GM19372 (cell line): ENCODE data around the gene RHOBTB3.
"Not testable (repeated sequence)": the region's sequence is repeated elsewhere in the genome, so short reads cannot be mapped to it uniquely, and the experiment has no call there.

Experiments used
- ATAC-seq: cut with Tn5 transposase; IDR thresholded peaks from one replicate; pipeline ENCODE4 v1.9.1; 2021; ENCODE audit warnings: mild to moderate bottlenecking, low read depth, moderate library complexity; ENCODE audit not compliant: unreplicated experiment

The RHOBTB3 gene

DNA sequence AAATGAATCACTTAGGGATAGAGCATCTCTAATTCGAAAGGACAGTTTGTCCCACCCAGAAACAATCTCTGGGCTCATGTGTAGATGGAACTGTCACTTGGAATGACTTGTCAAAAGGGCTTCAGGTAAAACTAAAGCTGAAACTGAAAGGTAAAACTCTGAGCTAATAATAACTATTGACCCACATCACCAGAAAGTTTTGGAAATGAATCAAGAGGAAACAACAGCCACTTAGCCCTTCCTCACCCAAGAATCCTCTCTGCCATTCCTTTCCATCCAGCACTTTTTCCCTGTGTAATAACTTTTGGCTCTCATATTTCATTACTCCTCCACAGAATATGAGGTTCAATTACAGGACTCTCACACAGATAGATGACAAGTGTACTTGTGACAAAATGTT lies 105.4 kb downstream of the RHOBTB3 start:
- ATAC-seq = no peak

DNA sequence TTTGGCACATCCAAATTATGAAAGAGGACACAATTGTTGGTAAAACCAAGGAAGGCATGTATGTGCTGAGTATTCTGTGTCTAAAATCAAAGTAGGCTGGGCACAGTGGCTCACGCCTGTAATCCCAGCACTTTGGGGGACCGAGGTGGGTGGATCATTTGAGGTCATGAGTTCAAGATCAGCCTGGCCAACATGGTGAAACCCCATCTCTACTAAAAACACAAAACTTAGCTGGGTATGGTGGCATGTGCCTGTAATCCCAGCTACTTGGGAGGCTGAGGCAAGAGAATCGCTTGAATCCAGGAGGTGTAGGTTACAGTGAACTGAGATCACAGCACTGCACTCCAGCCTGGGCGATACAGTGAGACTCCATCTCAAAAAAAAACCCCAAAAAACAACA lies 105.8 kb downstream of the RHOBTB3 start:
- not testable (repeated sequence) for ATAC-seq

DNA sequence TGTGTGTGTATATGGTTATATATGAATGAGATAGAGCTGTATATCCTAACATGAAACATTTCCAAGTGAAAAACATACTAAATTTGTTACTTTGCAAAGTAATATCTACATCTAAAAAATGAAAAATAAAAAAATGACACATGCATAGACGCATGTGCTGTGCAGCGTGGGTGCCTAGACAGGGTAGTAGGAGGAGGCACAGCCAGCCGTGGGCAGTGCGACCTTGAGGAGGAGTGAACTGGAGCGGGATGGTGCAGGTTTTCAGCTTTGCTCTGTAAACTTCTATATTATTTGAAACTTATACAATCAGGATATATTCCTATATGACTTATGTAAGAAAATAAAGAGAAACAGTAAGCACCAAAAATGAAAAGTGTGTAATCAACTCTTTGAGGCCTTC lies 106.4 kb downstream of the RHOBTB3 start:
- no peak for ATAC-seq

DNA sequence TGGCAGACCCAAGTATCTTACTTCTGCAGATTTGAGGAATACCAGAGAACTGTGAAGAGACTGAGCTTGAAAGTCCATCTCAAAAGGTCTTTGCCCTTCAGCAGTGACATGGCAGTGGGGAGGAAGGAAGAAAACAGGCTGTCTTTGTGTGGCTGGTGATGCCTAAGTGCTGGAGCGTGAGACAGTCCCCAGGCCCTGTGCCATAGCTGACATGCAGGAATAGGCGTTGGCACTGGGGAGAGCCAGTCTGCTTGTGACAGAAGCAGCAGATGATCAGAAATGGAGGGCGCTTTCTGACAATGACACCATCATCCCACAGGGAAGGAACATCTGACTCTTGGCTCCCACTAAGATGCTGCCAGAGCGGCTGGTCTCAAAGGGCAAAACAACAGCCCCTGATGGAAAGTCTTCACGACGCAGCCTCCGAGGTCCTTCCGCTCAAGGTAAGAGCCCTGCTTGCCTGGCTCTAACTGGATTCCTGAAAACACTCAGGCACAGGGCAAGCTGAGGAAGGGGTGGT lies 106.9 kb downstream of the RHOBTB3 start:
- ATAC-seq = no peak

DNA sequence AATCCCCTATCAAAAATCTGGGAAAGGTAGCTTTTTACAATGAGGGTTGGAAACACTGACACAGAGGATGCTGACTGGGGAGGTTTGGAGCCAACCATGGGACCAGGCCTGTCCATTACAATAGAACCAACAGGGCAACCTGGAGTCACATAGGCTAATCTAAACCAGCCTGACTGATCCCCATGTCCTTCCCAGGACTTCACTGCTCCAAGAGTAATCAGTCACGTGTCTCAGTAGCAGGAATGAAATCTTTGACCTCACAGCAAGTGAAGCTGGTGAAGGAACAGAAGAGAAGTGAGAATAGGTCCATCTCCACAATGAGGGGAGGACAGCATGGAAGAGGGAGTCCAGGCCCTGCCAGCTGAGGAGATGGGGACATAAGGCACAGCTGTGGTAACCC lies 107.4 kb downstream of the RHOBTB3 start:
- no peak for ATAC-seq

DNA sequence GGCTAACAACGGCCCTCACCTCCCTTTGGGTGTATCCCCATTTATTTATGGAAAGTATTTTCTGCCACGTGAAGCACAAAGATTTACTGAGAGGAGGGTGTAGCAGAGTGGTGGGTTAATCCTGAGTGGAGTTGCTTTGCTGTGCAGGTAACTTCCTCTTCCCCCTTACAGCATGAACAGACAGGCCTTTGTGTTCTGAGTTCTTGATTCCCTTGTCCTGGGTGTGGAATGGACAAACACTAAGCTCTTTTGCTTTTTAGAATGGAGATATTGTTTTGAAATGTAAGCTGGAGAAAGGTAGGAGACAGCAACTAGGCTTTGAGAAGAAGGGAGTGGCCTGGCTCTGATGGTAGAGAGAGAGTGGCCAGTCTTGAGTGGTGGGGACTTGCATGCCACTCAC lies 108.5 kb downstream of the RHOBTB3 start:
- ATAC-seq = no peak

DNA sequence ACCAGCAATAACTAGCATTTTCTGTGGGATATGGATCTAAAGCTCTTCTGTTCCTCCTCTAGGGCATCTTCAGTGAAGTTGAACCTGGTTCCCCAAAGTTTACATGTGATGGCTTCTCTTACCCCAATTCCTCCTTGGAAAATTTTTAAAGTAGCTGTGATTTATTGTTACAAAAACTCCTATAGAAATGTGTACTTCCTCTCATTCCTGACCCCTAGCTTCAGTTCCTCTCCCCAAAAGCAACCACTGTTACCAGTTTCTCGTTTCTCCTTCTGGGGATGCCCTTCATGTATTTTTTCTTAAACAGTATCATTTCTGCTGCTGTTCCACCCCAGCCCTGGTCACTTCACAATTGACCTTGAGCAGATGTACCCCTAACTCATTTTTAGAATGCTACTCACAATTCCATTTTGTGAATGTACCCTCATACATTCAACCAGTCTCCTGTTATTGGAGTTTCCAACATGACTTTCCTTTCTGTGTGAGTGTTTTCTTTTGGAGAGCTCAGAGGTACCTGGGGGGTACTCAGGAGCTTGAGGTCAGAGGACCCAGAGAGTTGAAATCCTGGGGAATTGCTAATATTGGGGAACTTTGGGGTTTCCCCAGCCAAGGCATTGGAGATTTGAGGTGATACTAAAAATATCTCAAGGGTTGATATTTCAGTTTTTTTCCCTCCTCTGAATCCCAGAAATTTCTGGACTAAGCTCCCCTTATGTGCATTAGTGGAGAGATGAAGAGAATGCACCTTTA lies 110.0 kb downstream of the RHOBTB3 start:
- ATAC-seq = no peak

DNA sequence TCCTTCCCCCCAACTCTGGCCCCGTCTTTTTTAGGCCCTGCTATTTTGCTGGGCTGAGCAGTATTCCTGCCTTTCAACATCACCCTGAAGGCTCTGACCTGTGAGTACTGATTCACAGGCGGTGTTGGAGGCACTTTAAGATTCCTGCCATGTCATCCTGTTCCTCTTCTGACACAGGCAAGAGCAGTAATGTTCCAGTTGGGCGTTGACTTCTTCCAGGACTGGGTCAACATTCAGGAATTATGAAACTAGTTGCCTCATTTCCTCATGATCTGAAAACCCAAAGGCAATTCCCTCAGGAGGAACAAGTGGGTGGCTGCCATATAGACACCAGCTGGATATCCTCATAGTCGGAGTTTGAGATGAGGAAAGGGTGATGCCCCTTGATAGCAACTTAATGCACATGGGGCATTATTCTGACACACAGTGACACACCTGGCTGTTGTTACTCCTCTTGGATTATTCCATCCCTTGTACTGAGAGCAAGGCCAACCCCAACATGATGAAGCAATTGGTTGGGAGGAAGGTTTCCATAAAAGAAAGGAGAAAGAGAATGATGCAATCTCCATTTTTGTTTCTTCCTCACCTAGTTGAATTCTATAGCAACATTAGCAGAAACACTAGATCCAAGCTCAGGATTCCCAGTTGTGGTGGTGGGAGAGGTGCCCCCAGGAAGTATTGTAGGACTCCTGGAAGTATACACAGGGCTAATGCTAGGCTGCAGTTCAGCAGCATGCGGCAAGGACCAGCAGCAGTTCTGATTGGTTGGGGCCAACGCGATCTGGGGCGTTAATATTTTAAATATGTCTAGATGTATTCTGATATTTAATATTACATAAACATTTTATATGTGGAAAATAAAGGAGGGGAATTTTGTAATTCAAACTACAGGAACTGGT lies 111.0 kb downstream of the RHOBTB3 start:
- no peak for ATAC-seq

DNA sequence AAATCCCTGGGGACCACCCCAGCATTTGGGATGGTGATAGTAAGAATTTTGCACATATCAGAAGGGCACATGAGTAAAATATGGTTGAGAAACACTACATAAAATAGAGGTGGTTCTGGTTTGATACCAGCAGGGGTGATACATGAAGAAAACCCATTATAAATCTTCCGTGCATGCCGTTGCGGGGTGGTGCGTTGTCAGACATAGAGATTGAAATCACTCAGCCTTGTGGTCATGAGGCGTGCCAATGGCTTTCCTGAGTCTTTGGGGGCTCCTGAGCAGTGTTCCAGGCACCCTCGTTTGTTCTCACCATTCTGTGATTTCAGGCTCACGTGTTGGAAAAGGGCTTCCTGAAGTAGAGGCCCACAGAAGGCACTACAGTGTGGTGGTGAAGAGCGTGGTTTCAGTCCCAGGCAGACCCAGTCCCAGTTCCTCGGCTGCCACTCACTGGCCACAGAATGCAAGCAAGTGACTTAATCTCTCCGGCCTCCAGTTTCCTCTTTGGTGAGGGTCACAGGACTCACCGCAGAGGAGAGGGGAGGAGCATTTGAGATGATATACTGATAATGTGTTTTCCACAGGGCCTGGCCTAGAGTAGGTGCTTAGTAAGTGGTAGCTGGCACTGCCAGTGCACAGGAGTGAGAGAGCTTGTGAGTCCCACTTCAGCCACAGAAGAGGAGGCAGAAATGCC lies 111.9 kb downstream of the RHOBTB3 start:
- ATAC-seq = peak; percentile 90

DNA sequence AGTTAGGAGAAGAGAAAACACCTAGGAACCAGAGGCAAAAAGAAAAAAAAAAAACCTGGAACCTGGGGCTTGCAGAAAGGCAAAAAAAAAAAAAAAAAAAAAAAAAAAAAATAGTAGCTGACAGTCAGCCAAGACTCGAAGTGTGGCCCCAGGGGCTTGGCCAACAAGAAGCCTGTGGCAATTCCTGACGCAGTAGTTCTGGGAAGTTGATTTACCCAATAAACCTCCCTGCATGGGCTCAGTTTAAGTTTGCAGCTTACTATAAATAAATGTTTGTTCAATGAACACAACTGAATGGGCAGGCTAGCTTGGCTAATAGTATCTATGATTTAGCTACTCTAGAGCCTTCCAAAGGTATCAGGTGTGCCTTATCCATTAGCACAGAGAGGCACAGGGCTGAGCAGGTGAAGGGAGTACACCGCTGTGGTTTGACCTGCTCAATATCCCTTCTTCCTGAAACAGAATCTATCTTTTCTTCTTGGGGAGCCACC lies 112.6 kb downstream of the RHOBTB3 start:
- ATAC-seq = no peak

DNA sequence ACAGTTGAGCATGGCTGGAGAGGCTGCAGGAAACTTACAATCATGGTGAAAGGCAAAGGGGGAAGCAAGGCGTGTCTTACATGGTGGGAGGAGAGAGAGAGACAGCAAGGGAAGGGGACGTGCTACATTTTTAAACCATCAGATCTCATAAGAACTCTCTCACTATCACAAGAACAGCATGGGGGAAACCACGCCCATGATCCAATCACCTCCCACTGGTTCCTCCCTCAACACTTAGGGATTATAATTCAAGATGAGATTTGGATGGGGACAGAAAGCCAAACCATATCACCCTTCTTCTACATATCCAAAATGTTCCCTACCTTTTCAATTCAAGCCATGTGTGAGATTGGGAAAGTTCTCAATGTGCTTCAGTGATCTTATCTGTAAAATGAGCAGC lies 114.3 kb downstream of the RHOBTB3 start:
- no peak for ATAC-seq
